H9 (cell line): ENCODE data around the gene WDR59. TPM values are rescaled to one million over a fixed set of nuclear protein-coding genes. Genes with fewer than 3 reads are reported as not detected.

Experiments used
- DNase-seq: peaks from one replicate; pipeline ENCODE4 v3.0.0-alpha.2; 2017
- H2AFZ ChIP-seq: one replicate; pipeline ENCODE4 v1.6.1; 2013; ENCODE audit warnings: mild to moderate bottlenecking, low read length, control low read depth, moderate library complexity
- H2AK5ac ChIP-seq: 2 replicates; pipeline ENCODE4 v1.6.1; 2013; ENCODE audit warnings: low read length, control low read depth, mixed read lengths; ENCODE audit not compliant: insufficient read length
- H2BK120ac ChIP-seq: one replicate; pipeline ENCODE4 v1.6.1; 2013; ENCODE audit warnings: low read depth, mild to moderate bottlenecking, low read length, control low read depth, inconsistent platforms; ENCODE audit not compliant: poor library complexity, severe bottlenecking
- H2BK12ac ChIP-seq: 2 replicates; pipeline ENCODE4 v1.6.1; 2013; ENCODE audit warnings: low read length, control low read depth, mixed read lengths, low read depth; ENCODE audit not compliant: insufficient read length
- H2BK15ac ChIP-seq: 2 replicates; pipeline ENCODE4 v1.6.1; 2013; ENCODE audit warnings: low read depth, low read length, control low read depth
- H2BK20ac ChIP-seq: one replicate; pipeline ENCODE4 v1.6.1; 2013; ENCODE audit warnings: low read depth, mild to moderate bottlenecking, low read length, control low read depth, inconsistent platforms; ENCODE audit not compliant: poor library complexity, severe bottlenecking
- H2BK5ac ChIP-seq: 2 replicates; pipeline ENCODE4 v1.6.1; 2013; ENCODE audit warnings: low read length, control low read depth, mixed read lengths; ENCODE audit not compliant: insufficient read length
- H3K14ac ChIP-seq: 2 replicates; pipeline ENCODE4 v1.6.1; 2013; ENCODE audit warnings: low read length, control low read depth; ENCODE audit not compliant: insufficient read depth
- H3K18ac ChIP-seq: 2 replicates; pipeline ENCODE4 v1.6.1; 2013; ENCODE audit warnings: low read depth, mild to moderate bottlenecking, mixed read lengths, low read length, control low read depth; ENCODE audit not compliant: insufficient read length
- H3K23ac ChIP-seq: 2 replicates; pipeline ENCODE4 v1.6.1; 2013; ENCODE audit warnings: low read length, control low read depth, mixed read lengths, low read depth; ENCODE audit not compliant: insufficient read length
- H3K23me2 ChIP-seq: 2 replicates; pipeline ENCODE4 v1.6.1; 2013; ENCODE audit warnings: low read depth, mild to moderate bottlenecking, mixed read lengths, low read length, control low read depth; ENCODE audit not compliant: insufficient read length, poor library complexity, severe bottlenecking
- H3K27ac ChIP-seq: 2 replicates; pipeline ENCODE4 v1.5.1; 2013; ENCODE audit warnings: low read length, control low read depth, mixed read lengths, low read depth; ENCODE audit not compliant: insufficient read length
- H3K27me3 ChIP-seq: 2 replicates; pipeline ENCODE4 v1.6.1; 2013; ENCODE audit warnings: low read length, control low read depth, inconsistent platforms; ENCODE audit not compliant: insufficient read depth
- H3K4ac ChIP-seq: 2 replicates; pipeline ENCODE4 v1.6.1; 2013; ENCODE audit warnings: low read depth, mild to moderate bottlenecking, control low read depth, inconsistent platforms, low read length, moderate library complexity
- H3K4me1 ChIP-seq: 2 replicates; pipeline ENCODE4 v1.6.1; 2013; ENCODE audit warnings: low read length, control low read depth, inconsistent platforms; ENCODE audit not compliant: insufficient read depth
- H3K4me2 ChIP-seq: 2 replicates; pipeline ENCODE4 v1.6.1; 2013; ENCODE audit warnings: low read length, control low read depth, mixed read lengths; ENCODE audit not compliant: insufficient read length, insufficient read depth
- H3K56ac ChIP-seq: 2 replicates; pipeline ENCODE4 v1.6.1; 2013; ENCODE audit warnings: low read depth, mild to moderate bottlenecking, mixed read lengths, low read length, control low read depth; ENCODE audit not compliant: insufficient read length
- H3K79me1 ChIP-seq: 2 replicates; pipeline ENCODE4 v1.6.1; 2013; ENCODE audit warnings: low read depth, mild to moderate bottlenecking, moderate library complexity, low read length, control low read depth, inconsistent platforms; ENCODE audit not compliant: insufficient read depth, poor library complexity, severe bottlenecking
- H3K79me2 ChIP-seq: 2 replicates; pipeline ENCODE4 v1.6.1; 2013; ENCODE audit warnings: low read length, control low read depth, inconsistent platforms; ENCODE audit not compliant: insufficient read depth
- H3K9ac ChIP-seq: 2 replicates; pipeline ENCODE4 v1.6.1; 2013; ENCODE audit warnings: low read length, control low read depth, mixed read lengths; ENCODE audit not compliant: insufficient read length; ENCODE audit errors: extremely low read depth
- H3K9me3 ChIP-seq: one replicate; pipeline ENCODE4 v1.6.1; 2013; ENCODE audit warnings: low read depth, low read length, inconsistent platforms; ENCODE audit not compliant: control insufficient read depth
- H3T11ph ChIP-seq: one replicate; pipeline ENCODE4 v1.6.1; 2013; ENCODE audit warnings: mild to moderate bottlenecking, low read length, control low read depth, inconsistent platforms
- H4K20me1 ChIP-seq: one replicate; pipeline ENCODE4 v1.6.1; 2013; ENCODE audit not compliant: control insufficient read depth, insufficient read length, insufficient read depth
- H4K5ac ChIP-seq: 2 replicates; pipeline ENCODE4 v1.6.1; 2013; ENCODE audit warnings: low read depth, mild to moderate bottlenecking, mixed read lengths, low read length, control low read depth; ENCODE audit not compliant: insufficient read length
- H4K8ac ChIP-seq: replicated peaks from 2 replicates; pipeline ENCODE4 v1.6.1; 2013; ENCODE audit warnings: low read length, control low read depth, mixed read lengths, low read depth; ENCODE audit not compliant: insufficient read length
- H4K91ac ChIP-seq: 2 replicates; pipeline ENCODE4 v1.6.1; 2013; ENCODE audit warnings: low read depth, mild to moderate bottlenecking, moderate library complexity, mixed read lengths, low read length, control low read depth; ENCODE audit not compliant: insufficient read length
- H3K27ac Mint-ChIP-seq, 3 experiments: 2 replicates in 2 of 3; 3 replicates in 1 of 3; pipeline ENCODE4 v1.8.0; 2020 to 2021; ENCODE audit warnings: mixed read lengths in 3 of 3, mild to moderate bottlenecking in 1 of 3, moderate library complexity in 1 of 3
- H3K27me3 Mint-ChIP-seq: 2 replicates; pipeline ENCODE4 v1.8.0; 2021; ENCODE audit warnings: low read depth, mild to moderate bottlenecking, moderate library complexity, mixed read lengths
- H3K36me3 Mint-ChIP-seq, 3 experiments: 2 replicates in 2 of 3; 3 replicates in 1 of 3; pipeline ENCODE4 v1.8.0; 2020 to 2021; ENCODE audit warnings: low read depth in 3 of 3, mixed read lengths in 3 of 3; ENCODE audit not compliant: insufficient read depth in 1 of 3
- H3K4me1 Mint-ChIP-seq, 2 experiments: 2 replicates each; pipeline ENCODE4 v1.8.0; 2020; ENCODE audit warnings: mixed read lengths in 2 of 2
- H3K4me3 Mint-ChIP-seq, 2 experiments: 2 replicates in 1 of 2; 3 replicates in 1 of 2; pipeline ENCODE4 v1.8.0; 2020 to 2021; ENCODE audit warnings: mild to moderate bottlenecking in 2 of 2, mixed read lengths in 2 of 2, moderate library complexity in 1 of 2
- H3K9me3 Mint-ChIP-seq, 2 experiments: 2 replicates in 1 of 2; 3 replicates in 1 of 2; pipeline ENCODE4 v1.8.0; 2020; ENCODE audit warnings: mild to moderate bottlenecking in 2 of 2, mixed read lengths in 2 of 2, moderate library complexity in 1 of 2
- total RNA-seq: library from RNA; stranded (reverse); gene quantifications from 2 replicates; pipeline ENCODE4 v1.2.1, GENCODE V29; 2021
- TF ChIP-seq, protein P1 (sequence below): fragments of 200-600 bp; sonication (generic); conservative IDR thresholded peaks from 3 replicates; pipeline ENCODE4 v1.8.0; 2021; ENCODE audit warnings: antibody characterized with exemption, mild to moderate bottlenecking

The WDR59 gene
- total RNA-seq, 1 experiment from 2014 or later = 97.5 TPM

GRCh38 chr16:75032655-75033054, 47.7 kb upstream of the WDR59 start:
- H3K4me1 Mint-ChIP-seq = no peaks in the 10 kb centered on the region

More at GRCh38 chr16:75032655-75033054, 47.7 kb upstream of the WDR59 start:
- Histone ChIP-seq H4K91ac (no peak overlapping the region), H2BK15ac (no peak overlapping the region), H3K14ac (no peak overlapping the region), H3K4me2 (no peak overlapping the region), H3K18ac (no peak overlapping the region), H4K20me1 (no peaks in the 10 kb centered on the region), H3K9me3 (no peaks in the 10 kb centered on the region), H2BK20ac (no peak overlapping the region), H2BK12ac (no peak overlapping the region), H2AFZ (no peak overlapping the region), H3K79me1 (no peaks in the 10 kb centered on the region), H3K79me2 (peaks cover 8% of the 10 kb centered on the region; the same call in 1 of the 2 replicates), H2BK5ac (no peak overlapping the region), H3K9ac (no peak overlapping the region), H3K23me2 (no peaks in the 10 kb centered on the region), H3T11ph (no peak overlapping the region), H3K4me1 (peaks cover 3% of the 10 kb centered on the region; the same call in 1 of the 2 replicates), H2AK5ac (no peak overlapping the region), H3K23ac (no peak overlapping the region), H3K4ac (no peak overlapping the region), H4K5ac (no peak overlapping the region), H3K56ac (no peak overlapping the region), H3K27me3 (no peaks in the 10 kb centered on the region), H4K8ac (no peak overlapping the region), H3K27ac (no peak overlapping the region), H2BK120ac (no peak overlapping the region)
- Mint-ChIP-seq H3K27me3 (no peaks in the 10 kb centered on the region), H3K27ac (no peak overlapping the region), H3K9me3 (peaks cover 5 to 10% of the 10 kb centered on the region in 2 experiments), H3K4me3 (no peak overlapping the region), H3K36me3 (peaks cover 11 to 26% (median 15%) of the 10 kb centered on the region in 3 experiments)
- TF ChIP-seq, protein P1, sequence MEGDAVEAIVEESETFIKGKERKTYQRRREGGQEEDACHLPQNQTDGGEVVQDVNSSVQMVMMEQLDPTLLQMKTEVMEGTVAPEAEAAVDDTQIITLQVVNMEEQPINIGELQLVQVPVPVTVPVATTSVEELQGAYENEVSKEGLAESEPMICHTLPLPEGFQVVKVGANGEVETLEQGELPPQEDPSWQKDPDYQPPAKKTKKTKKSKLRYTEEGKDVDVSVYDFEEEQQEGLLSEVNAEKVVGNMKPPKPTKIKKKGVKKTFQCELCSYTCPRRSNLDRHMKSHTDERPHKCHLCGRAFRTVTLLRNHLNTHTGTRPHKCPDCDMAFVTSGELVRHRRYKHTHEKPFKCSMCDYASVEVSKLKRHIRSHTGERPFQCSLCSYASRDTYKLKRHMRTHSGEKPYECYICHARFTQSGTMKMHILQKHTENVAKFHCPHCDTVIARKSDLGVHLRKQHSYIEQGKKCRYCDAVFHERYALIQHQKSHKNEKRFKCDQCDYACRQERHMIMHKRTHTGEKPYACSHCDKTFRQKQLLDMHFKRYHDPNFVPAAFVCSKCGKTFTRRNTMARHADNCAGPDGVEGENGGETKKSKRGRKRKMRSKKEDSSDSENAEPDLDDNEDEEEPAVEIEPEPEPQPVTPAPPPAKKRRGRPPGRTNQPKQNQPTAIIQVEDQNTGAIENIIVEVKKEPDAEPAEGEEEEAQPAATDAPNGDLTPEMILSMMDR = no peak
- DNase-seq = no peak
